Left ventricle myocardium superior (tissue), 1 donor: ENCODE measurements around the gene RAB11FIP5. TPM values are rescaled to one million over a fixed set of nuclear protein-coding genes. Genes with fewer than 3 reads are reported as not detected.
"Not testable (repeated sequence)": the region's sequence is repeated elsewhere in the genome, so short reads cannot be mapped to it uniquely, and the experiment has no call there.

ENCODE experiments used
- ATAC-seq: fragments of 200-7000 bp; cut with Tn5 transposase; one replicate; pipeline ENCODE4 v1.9.1; 2020; ENCODE audit warnings: mild to moderate bottlenecking, moderate library complexity
- DNase-seq: peaks from one replicate; pipeline ENCODE4 v3.0.0-alpha.2; 2020
- intact Hi-C: fragments of 100-400 bp; cut with micrococcal nuclease; formaldehyde crosslinking; loops from one replicate; pipeline ENCODE4 v1.11.0; 2022
- total RNA-seq: library from RNA; stranded (reverse); fragmentation: NEBNext Ultra II Directional; extraction: Animal tissue kit (Norgen Biotek cat#: 25700); gene quantifications from one replicate; pipeline ENCODE4 v1.2.1, GENCODE V29; 2021
- donor health status: DM: no; HTN: yes; CAD: no; lungs with severe emphysema.

Gene RAB11FIP5
- total RNA-seq, 1 donor from 2014 or later: 19.4 TPM

GRCh38 chr2:73075477-73076373 lies 37.0 kb downstream of the RAB11FIP5 start:
- peak; percentile 78 for DNase-seq
- intact Hi-C loops: loop anchor here (10.0 kb wide), 1 partner anchor 91 kb away; no protein-coding TSS in a partner anchor
- peak; percentile 23 for ATAC-seq

GRCh38 chr2:73074110-73075069 lies 38.4 kb downstream of the RAB11FIP5 start:
- ATAC-seq (no peak), DNase-seq (no peak)
- intact Hi-C loops: loop anchor here (10.0 kb wide), 1 partner anchor 90 kb away; no protein-coding TSS in a partner anchor

- intact Hi-C loops: loop anchor here (10.0 kb wide), 1 partner anchor 88 kb away; no protein-coding TSS in a partner anchor
- DNase-seq (no peak), ATAC-seq (no peak)
Observed at GRCh38 chr2:73072416-73072815, 40.3 kb downstream of the RAB11FIP5 start.

DNA sequence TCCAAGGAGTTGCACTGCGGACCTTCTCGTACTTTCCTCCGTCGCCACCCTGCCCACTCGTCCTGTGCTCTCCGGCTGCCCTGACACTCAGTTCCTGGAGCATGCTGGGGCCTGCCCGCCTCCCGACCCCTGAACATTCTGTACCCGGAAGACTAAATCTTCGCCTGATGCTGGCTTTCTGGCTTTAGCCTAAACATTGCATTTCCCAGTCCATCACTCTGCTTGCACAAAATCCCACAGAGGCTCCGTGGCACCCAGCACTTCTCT lies 40.7 kb downstream of the RAB11FIP5 start:
- peak; percentile 60 for DNase-seq
- ATAC-seq: peak; percentile 2
- intact Hi-C loops: loop anchor here (10.0 kb wide), 1 partner anchor 87 kb away; no protein-coding TSS in a partner anchor

- intact Hi-C loops: loop anchor here (10.0 kb wide), 1 partner anchor 87 kb away; no protein-coding TSS in a partner anchor
- peak; percentile 99 for DNase-seq
- ATAC-seq: peak; percentile 96
Observed at GRCh38 chr2:73071360-73072128, 41.2 kb downstream of the RAB11FIP5 start, which contains the start of gene SFXN5. Gene SFXN5, minus strand, starts transcription at chr2:73071712. Its CDS starts 7 bp downstream, at chr2:73071705.

GRCh38 chr2:73070643-73071359 lies 41.9 kb downstream of the RAB11FIP5 start:
- intact Hi-C loops: loop anchor here (10.0 kb wide), 1 partner anchor 86 kb away; no protein-coding TSS in a partner anchor
- ATAC-seq: peak; percentile 26
- DNase-seq: peak; percentile 58

GRCh38 chr2:73069855-73070642 lies 42.7 kb downstream of the RAB11FIP5 start:
- DNase-seq: no peak
- no peak for ATAC-seq
- intact Hi-C loops: loop anchor here (10.0 kb wide), 1 partner anchor 85 kb away; no protein-coding TSS in a partner anchor

DNA sequence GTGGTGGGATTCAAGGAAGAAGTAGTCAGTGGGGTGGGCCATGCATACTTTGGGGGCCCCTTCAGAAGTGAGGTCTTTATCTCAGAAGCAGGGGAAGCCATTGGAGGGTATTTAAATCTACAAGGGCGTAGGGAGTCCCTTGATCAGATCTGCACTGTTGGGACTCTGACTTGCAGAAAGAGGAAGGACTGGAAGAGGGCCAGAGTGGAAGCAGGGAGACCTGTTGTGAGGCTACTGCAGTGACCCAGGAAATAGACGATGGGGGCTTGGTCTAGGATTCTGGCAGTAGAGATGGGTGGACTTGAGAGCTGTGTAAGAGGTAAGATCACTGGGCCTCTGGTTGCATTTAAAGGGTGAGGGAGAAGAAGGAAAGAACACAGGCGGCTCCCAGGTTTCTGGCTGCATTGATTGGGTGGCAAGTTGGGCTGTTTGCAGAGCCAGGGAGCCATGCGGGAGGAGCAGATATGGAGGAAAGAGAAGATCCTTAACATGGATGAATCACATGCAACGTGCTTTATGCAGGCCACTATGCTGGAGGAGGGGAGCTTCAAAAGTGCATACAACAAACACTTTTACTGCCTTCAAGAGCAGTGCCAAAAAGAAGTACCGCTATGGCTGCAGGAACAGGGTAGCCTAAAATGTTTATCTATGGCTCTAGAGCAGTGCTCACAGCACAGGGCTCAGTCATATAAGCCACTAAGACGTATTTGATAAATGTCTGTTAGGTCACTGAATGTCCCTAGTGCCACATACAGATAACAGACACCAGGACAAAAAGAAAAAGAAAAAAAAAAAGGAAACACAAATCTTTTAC lies 43.5 kb downstream of the RAB11FIP5 start:
- DNase-seq (no peak), ATAC-seq (no peak)
- intact Hi-C loops: no loop called here

- ATAC-seq (no peak), DNase-seq (no peak)
- intact Hi-C loops: no loop called here
Observed at GRCh38 chr2:73068147-73068546, 44.6 kb downstream of the RAB11FIP5 start.

DNA sequence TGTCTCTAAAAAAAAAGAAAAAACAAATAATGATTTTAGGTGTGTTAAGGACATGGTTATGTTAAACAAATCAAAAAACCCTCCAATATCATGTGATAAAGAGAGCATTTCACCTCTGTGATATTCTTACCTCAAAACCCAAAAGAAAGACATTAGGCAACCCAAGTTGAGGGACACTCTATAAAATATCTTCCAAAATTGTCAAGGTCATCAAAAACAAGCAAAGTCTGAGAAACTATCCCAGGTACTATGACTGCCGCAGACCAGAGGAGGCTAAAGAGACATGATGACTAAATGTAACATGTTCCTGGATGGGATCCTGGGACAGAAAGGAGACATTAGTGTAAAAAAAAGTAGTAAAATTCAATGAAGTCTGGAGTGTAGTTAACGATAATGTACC lies 45.7 kb downstream of the RAB11FIP5 start:
- DNase-seq: no peak
- ATAC-seq: no peak
- intact Hi-C loops: no loop called here

DNA sequence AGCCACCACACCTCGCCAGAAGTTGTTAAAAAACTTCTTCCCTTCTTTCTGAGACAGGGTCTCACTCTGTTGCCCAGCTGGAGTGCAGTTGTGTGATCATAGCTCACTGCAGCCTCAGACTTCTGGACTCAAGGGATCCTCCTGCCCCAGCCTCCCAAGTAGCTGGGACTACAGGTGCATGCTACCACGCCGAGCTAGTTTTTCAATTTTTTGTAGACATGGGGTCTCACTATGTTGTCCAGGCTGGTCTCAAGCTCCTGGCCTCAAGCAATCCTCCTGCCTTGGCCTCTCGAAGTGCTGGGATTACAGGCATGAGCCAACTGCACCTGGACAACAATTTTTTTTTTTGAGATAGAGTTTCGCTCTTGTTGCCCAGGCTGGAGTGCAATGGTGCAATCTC lies 47.7 kb downstream of the RAB11FIP5 start:
- ATAC-seq, DNase-seq, intact Hi-C loops: not testable (repeated sequence)

DNA sequence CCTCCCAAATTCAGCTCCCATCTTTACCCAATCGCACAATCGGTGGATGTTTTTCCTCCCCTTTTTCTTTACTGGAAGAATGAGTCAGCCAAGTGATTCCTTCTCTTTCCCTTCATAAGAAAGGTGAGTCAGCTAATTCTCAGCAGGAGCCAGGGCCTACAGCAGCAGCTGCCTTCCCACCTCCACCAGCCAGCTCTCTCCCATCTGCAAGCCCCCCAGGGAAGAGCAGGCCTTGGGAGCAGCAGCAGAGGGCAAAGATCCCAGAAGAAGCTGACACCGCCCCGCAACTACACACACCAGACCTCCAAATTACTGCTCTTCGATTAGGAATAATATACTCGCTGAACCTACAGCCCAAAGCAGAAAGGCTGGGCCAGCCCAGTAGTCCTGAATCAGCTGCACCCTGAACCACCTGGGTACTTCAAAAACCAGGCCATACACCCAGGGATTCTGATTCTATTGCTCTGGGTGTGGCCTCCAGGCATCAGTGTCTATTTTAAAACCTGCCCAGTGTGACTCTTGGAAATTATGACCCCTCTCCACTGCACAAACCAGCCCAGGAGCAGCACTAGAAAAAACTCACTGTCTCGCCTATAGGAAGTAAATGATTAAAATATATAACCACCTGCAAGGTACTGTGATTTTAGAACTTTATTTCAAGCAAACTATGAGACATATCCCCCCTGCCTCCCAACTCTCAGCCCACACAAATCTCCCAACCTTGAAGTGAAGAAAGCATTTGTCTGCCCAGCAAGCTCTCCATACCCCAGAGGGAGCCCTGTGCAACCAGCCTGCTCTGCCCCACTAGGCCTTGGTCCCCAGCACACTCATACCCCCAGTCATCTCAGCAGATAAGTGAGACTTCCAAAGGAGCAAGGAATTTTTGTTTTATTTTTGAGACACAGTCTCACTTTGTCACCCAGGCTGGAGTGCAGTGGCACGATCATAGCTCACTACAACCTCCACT lies 48.6 kb downstream of the RAB11FIP5 start:
- DNase-seq: no peak
- intact Hi-C loops: no loop called here
- peak; percentile 82 for ATAC-seq

- intact Hi-C loops: no loop called here
- ATAC-seq (no peak), DNase-seq (no peak)
Observed at GRCh38 chr2:73063472-73063871, 49.3 kb downstream of the RAB11FIP5 start.

- DNase-seq (no peak), ATAC-seq (no peak)
- intact Hi-C loops: no loop called here
Observed at GRCh38 chr2:73059106-73059505, 53.6 kb downstream of the RAB11FIP5 start.

GRCh38 chr2:73054980-73055379 lies 57.8 kb downstream of the RAB11FIP5 start:
- DNase-seq (no peak), ATAC-seq (no peak)
- intact Hi-C loops: no loop called here
